Measurements from ENCODE around the gene SLC16A5. TPM values are rescaled to one million over a fixed set of nuclear protein-coding genes. Genes with fewer than 3 reads are reported as not detected.
"Not testable (repeated sequence)": the region's sequence is repeated elsewhere in the genome, so short reads cannot be mapped to it uniquely, and the experiment has no call there.

The SLC16A5 gene, protein sequence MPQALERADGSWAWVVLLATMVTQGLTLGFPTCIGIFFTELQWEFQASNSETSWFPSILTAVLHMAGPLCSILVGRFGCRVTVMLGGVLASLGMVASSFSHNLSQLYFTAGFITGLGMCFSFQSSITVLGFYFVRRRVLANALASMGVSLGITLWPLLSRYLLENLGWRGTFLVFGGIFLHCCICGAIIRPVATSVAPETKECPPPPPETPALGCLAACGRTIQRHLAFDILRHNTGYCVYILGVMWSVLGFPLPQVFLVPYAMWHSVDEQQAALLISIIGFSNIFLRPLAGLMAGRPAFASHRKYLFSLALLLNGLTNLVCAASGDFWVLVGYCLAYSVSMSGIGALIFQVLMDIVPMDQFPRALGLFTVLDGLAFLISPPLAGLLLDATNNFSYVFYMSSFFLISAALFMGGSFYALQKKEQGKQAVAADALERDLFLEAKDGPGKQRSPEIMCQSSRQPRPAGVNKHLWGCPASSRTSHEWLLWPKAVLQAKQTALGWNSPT
- 3.9 and 4.6 TPM in 2 replicates for total RNA-seq

DNA sequence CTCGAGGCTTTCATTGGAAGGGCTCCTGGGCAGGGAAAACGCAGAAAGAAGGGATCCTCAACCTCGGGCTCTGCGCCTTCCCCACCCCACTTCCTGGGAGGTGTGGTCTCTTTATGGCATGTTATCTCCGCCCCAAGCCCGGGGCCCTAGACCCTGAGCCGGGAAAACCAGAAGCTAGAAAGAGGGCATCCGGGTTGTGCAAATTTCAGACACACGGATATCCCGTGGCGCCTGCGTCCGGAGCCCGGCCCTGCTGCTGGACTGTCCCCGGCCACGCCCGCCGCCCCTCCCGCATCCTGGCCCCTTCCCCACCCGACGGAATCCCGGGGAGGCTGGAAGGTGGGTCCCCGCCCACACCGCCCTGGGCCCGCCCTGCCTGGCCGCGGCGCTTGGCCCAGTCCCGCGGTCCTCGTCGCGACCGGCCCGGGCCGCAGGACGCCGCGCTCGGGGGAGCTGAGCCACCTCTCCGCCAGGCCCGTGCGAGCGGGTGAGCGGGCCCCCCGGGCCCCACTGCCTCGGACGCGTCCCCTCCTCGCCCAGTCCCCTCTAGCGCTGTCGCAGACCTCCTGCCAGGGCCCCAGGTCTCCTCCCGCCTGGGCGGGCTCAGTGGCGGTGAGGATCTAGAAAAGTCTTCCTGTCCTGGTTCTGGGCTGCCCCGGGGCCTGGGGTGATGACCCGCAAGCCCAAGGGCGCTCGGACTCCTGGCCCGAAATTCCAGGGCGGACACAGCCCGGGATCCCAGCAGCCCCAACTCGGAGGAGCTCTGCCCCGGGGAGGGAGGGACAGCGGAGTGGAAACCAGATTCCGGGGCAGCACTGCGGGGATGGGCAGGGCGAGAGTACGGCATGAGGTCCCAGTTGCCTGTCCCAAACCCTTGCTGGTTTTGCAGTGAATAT is at the start of gene SLC16A5:
Gene SLC16A5 (plus strand): TSS at position 397 of the 896 bp plus-strand sequence. CDS start 5,683 bp downstream, outside the sequence.
- DNase-seq (ENCODE audit: low read depth in 2 of 2), result peak; percentile 83 to 87

DNA sequence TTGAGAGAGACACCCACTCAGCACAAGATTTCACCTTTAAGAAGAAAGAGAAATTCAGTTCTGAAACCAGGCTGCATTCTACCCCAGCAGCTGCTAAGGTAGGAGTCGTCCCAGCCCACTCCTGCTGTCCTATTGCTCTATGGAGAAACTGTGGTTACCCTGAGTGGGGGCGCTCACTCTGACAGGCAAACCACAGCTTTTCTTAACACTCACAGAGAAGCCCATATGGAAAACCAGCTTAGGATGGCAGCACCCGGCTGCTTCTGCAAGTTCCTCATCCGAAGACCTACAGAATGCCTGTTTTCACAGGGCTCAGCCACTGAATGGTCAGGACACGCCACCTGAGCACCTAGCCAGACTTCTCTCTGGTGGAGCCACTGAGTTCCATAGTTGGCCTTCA is 48.5 kb upstream of the SLC16A5 start:
- no peak for DNase-seq (ENCODE audit: low read depth in 2 of 2)

DNA sequence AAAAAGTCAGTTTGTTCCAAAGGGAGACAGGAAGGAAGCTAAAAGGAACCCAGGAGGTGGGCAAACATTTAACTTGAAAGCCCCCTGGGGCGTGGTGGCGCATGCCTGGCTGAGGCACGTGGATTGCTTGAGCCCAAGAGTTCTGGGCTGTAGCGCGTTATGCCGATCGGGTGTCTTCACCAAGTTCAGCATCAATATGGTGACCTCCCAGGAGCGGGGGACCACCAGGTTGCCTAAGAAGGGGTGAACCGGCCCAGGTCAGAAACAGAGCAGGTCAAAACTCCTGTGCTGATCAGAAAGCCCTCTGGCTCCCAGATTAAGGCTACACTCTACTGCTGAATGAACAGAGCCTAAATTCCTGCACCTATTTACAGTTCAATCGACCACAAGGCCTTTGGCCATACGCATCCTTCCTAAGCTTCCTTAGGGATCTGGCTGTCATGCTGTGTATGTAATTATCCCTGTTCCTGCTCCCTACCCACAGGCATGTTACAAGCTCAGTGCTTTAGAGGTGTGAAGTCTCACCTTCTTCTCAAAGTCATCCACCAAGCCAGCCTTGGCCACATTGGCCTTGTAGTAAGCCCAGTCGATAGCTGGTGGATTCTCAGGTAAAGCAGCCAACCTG is 46.0 kb upstream of the SLC16A5 start:
- no peak for DNase-seq (ENCODE audit: low read depth in 2 of 2)

DNA sequence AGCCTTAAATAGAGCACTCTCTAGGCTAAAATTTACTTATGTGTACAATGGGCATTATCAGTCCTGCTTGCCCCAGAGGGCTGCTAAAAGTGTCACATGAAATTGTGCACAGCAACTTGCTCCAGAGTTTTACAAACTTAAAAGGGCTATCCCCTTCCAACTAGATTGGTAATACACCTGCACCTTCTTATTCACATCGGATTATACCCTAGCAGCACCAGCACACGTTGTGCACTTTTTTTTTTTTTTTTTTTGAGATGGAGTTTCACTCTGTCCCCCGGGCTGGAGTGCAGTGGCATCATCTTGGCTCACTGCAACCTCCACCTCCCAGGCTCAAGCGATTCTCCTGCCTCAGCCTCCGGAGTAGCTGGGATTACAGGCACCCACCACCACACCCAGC is 44.0 kb upstream of the SLC16A5 start:
- not testable (repeated sequence) for DNase-seq (ENCODE audit: low read depth in 2 of 2)

DNA sequence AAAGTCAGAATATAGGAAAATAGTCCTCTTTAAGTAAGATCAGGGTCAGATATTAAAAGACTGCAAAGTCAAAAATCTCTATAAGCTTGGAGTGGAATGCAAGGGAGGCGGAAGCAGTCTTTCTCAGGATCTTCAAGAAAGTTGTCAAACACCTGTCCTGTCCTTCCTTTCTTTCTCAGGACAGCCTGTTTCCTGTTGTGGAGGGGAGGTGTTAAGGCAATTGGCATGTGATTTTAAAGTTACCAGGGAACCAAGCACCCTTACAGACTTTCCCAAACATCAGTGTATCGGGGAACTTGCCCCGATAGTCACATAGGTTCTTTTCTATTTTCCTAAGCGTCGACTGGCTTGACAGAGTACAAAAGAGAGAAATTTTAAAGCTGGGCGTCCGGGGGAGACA is 43.0 kb upstream of the SLC16A5 start:
- no peak for DNase-seq (ENCODE audit: low read depth in 2 of 2)

DNA sequence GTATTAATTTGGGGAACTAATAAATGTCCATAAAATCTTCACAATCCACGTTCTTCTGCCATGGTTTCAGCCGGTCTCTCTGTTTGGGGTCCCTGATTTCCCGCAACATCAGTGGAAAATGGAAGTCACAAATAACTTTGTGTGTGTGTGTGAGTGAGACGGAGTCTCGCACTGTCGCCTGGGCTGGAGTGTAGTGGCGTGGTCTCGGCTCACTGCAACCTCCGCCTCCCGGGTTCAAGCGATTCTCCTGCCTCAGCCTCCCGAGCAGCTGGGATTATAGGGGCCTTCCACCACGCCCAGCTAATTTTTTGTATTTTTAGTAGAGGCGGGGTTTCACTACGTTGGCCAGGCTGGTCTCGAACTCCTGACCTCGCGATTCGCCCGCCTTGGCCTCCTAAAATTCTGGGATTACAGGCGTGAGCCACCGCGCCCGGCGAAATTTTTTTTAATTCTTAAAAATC is 41.8 kb upstream of the SLC16A5 start:
- DNase-seq (ENCODE audit: low read depth in 2 of 2), result not testable (repeated sequence)

DNA sequence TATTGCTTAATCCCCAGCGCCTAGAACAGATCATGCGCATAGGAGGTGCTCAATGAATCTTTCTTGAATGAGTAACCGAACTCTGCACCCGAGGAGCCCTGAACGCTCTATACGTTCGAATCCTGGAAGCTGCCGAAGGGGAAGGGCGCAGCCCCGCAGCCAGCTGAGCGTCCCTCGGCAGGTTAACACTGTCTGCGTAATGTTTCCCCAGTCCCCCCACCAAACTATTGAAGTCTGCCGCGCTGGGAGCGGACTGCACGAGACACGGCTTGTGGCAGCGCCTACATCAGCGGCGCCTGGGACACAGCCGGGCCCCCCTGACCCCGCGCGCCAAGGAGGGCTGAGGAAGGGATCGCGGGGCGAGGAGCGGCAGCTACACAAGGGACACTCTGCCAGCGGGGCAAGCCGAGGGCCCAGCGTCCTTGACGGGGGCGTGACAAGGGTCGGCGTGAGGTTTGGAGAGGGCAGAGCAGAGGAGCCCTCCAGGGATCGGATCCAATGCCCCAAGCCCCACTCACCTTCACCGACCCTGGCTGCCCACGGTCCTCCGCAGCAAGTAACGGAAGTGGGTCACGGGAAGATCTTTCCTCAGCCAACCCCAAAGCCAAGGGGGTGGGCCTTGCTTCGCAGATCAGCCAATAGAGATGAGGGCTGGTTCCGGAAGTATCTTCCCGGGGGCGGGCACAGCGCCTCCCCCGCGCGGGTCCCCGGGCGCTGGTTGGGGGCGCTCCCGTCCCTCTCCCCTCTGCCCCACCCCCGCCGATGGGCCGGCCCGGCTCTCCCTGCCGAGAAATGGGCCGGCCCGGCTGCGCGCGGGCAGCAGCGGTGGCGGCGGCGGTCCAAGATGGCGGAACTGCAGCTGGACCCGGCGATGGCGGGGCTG is 41.1 kb upstream of the SLC16A5 start, which contains the start of the genes ATP5PD and KCTD2:
Gene ATP5PD (minus strand): TSS at position 563 of the 883 bp plus-strand sequence. CDS start 4,319 bp downstream, outside the sequence.
Gene KCTD2 (plus strand): TSS at position 819 of the 883 bp plus-strand sequence. CDS start 26 bp downstream, at position 845.
- peak; percentile 92 to 97 for DNase-seq (ENCODE audit: low read depth in 2 of 2)

DNA sequence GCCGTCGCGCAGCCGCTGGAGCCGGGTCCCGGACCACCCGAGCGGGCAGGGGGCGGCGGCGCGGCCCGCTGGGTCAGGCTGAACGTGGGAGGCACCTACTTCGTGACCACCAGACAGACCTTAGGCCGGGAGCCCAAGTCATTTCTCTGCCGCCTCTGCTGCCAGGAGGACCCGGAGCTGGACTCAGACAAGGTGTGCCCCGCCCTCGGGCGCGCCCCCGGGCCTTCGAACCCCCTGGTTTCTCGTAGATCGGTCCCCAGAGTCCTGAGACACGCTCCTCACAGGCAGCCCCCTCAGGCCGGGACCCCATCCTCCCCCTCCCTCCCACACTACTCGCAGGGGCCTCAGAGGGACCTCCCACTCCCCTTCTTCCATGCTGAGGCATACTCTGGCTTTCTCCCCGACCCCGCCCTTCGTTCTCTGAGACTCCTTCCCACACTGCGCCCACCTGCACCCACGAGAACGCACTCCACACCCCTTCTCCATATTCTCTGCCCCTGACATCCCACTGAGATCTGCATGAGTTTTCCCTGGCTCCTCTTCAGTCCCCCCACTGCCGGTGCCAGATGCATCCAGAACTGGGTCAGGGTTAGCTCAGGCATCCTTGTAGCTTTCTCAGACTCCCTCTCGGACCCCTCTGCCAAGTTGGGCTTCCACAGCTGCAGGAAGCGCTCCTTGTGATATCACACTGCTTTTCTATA is 40.2 kb upstream of the SLC16A5 start:
- peak in 1 of 2 donors; percentile 13 for DNase-seq (ENCODE audit: low read depth in 2 of 2)

DNA sequence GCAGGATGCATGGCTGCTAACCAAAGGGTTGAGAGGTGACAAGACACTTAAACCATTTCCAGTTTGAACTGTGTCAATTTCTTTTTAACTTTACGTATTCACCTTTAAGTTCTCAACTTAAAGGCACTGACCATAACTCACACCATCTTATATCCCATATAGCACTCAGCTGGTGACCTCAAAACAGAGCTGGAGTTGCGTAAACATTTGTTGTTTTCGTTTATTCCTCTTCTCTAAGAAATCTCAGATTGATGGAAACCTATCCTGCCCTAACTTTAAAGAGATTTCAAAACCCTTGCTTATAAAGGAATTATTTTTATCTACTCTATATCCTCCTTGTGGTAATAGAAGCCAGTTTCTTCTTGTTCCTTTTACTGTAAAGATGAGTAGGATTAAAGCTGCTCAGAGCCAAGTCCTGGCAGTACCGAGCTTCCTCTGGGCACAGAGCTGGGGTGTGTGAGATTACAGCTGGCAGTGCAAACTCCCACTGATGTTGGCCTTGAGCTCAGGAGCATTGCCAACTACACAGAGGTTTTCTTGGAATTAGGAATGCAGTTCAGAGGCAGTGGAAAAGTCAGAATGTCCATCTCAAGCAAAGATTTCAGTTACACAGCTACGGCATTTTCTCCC is 39.4 kb upstream of the SLC16A5 start:
- no peak for DNase-seq (ENCODE audit: low read depth in 2 of 2)

DNA sequence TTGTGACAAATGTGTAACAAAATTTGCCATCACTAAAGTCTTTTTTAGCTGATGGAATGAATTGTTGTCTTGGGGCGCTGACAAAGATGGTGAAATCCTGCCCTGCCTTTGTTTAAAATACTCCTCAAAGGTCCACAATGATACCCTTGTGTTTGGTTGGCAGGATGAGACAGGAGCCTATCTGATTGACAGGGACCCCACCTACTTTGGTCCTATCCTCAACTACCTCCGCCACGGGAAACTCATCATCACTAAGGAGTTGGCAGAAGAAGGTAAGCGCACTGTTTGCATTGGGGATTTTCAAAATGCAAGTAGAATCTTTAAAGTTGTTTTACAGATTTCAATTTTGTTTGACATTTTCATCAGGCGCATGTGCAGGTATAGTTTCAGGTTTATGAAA is 38.7 kb upstream of the SLC16A5 start:
- no peak for DNase-seq (ENCODE audit: low read depth in 2 of 2)

DNA sequence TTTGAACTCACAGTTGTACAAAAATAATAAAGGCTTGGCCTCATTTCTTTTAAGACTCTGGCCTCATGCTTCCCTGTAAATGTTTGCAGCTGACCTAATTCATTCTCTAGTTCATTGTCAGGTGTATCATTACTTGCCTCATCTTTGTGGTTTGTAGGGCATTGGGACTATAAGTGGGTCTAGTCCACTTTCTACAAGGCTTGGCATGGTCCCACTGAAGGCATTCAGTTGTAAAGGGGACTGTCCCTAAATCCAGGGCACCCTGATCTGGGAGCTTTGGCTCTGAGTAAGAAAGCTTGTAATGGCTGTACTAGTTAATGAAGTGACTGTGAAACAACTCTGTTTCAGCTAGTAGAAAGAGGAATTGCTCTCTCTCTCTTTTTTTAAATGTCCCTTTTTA is 38.0 kb upstream of the SLC16A5 start:
- no peak for DNase-seq (ENCODE audit: low read depth in 2 of 2)

DNA sequence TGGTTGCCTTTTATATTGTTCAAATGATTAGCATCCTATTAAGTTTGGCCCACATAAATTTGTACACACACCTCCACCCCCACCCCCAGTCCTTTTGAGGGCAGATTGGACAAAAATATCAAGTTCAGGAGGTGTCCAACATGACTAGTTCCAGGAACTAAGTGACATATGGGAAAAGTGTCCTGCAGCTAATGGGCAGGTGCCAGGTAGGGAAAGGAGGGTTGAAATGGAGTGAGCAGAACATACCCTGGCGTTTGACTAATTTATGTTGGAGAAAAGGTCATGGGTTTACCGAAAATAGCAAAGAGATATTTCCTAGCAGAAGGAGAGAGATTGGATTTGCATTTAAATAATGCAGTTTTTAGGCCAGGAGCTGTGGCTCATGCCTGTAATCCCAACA is 35.8 kb upstream of the SLC16A5 start:
- no peak for DNase-seq (ENCODE audit: low read depth in 2 of 2)

DNA sequence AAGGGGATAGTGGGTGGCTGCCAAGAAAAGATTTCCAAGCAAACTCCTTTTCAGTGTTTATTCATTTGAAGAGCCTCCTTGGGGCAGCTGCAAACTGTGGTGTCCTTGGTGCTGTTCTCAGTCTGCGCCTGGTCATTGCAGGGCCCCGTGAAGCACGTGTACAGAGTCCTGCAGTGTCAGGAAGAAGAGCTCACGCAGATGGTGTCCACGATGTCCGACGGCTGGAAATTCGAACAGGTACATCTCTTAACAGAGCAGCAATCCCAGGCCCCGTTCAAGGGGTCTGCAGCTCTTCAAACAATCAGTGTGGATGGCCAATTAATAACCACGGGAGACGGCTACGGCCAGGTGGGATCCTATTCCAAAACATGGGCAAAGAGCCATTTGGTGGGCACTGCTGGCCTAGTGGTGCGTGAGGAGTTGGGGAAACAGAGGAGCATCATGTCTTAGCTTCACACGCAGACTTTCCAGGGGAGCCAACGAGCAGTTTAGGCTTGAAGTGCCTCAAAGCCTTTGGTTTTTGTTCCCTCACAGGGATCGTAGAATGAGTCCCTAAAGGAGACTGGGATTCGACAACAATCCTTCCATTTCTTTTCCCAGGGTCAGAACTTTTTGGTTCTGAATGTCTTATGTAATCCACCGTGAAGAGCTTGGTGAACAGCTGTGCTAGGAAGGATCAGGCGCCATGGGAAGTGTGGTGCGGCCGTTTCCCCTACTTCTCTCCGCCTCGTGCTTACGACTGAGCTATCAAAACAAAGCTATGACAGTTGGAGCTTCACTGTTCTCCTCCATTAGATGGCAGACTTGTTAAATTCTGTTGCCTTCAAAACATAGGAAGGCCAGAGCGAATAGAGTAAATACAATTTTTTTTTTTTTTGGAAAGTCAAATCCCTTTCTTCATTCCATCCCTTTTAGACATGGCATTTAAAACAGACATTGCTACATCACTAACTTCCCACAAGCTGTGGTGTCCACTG is 28.1 kb upstream of the SLC16A5 start:
- DNase-seq (ENCODE audit: low read depth in 2 of 2), result peak; percentile 78 to 84

DNA sequence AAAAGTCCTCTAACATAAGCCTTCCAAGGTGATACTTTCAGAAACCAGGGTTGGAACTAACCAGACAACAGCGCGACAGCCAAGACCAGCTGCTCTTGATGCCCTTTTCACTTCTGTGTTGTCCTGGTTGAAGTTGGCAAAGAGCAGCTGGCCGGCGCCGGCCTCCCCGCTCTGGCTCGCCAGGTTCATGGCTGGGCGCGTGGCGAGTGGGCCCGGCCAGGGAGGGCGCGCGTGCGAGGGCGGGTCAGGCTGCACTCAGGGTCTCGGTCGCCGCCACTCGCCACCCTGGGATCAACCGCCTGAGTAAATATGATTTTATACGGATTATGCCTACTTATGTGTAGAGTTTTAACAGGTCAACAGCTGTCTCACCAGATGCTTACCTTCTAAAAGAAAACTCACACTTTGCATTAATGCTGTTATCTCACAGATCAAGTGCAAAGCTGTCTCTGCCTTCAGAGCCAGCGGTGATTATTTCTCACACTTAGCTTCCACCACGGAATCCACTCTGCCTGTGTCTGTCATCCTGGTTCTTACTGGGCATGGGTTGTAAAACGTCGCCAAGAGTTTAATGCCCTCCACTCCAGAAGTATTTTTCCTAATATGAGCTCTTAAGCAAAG is 27.2 kb upstream of the SLC16A5 start:
- no peak for DNase-seq (ENCODE audit: low read depth in 2 of 2)

DNA sequence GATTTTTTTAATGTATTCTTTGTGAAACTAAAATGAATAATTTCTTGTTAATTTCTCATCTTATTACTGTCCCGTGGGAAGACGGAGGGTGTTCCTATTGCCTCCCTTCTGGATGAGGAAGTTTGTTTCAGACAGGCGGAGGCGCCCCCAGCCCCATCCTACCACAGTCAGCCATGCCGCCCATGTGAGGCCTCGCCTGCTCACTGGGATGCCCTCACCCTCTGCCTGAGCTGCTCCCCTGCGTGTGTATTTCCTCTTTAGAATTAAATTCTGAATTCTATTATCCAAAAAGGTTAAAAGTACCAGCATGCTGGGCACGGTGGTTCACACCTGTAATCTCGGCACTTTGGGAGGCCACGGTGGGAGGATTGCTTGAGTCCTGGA is 26.7 kb upstream of the SLC16A5 start:
- no peak for DNase-seq (ENCODE audit: low read depth in 2 of 2)

DNA sequence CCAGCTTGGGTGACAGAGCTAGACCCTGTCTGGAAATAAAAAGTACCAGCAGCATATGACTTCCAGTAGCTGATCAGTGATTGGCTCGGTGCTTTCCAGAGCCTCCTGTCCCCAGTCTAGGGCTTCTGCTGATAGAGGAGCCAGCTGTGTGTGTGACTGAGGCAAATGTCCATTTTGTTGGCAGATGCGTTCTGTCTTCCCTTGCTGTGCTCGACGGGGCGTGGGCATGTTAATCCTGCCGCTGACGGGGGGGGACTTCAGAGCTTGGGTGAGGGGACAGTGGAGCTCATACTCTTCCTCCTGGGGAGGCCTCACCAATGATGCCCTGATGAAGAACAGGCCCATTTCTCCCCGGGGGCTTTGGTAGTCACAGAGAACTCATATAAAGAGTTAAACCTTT is 26.1 kb upstream of the SLC16A5 start:
- no peak for DNase-seq (ENCODE audit: low read depth in 2 of 2)

DNA sequence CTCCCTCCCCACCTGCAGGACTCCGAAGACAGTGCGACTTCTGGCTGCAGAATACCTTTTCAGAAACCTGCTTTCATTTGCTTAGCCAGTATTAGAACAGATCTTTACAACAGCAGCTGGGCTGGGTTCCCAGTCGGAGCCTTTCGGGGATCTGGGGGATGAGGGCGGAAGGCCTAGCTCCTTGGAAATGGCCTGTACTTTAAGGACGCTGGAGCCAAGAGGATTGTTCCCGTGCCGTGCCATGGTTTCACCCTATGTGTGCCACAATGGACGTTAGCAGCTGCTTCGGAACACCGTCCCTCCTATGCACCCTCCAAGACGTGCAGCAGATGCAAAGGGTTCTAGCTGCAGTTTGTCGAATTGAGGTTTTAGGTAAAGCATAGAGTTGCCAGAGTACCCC is 24.6 kb upstream of the SLC16A5 start:
- no peak for DNase-seq (ENCODE audit: low read depth in 2 of 2)

DNA sequence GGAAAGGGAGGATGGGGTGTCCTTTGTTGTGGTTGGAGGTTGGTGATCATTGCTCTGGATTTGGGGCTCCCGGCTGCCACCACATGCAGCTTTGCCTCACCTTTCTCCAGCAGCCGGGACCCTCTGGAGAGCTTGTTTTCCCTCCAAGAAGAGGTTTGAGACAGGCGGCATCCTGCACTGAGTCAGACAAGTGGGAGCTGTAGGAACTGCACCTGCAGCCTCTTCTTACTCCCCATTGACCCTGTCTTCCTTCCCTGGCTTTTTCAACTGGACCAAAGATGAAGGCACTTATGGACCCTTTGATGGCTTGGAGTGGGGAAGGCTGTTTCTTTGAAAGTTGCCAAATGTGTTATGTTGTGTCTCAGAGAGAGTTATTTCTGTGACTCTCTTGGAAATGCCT is 24.1 kb upstream of the SLC16A5 start:
- no peak for DNase-seq (ENCODE audit: low read depth in 2 of 2)
